ENCODE data around the gene TRIM46. TPM values are rescaled to one million over a fixed set of nuclear protein-coding genes. Genes with fewer than 3 reads are reported as not detected.
A peak's percentile ranks its signal among the peaks of the same experiment; 100 is the strongest.
"Not testable (repeated sequence)": the region's sequence is repeated elsewhere in the genome, so short reads cannot be mapped to it uniquely, and the experiment has no call there.

The TRIM46 gene
- total RNA-seq, 4 donors from 2014 or later = 0.17 to 1.2 (median 0.62) TPM; not detected in 1

GRCh38 chr1:155208541-155209311 lies 35.1 kb downstream of the TRIM46 start, which contains the start of gene MTX1:
MTX1 (plus strand) TSS chr1:155208695; CDS start chr1:155208805, 110 bp downstream.
- WGBS, 2 donors = 0% methylated on average over 15 to 62 of the region's 64 CpGs
- intact Hi-C loops (cut with DNase I; ENCODE audit: low total_unique reads) = no loop called here

GRCh38 chr1:155209312-155209721 lies 35.7 kb downstream of the TRIM46 start:
- intact Hi-C loops (cut with DNase I; ENCODE audit: low total_unique reads) = no loop called here
- no peak for DNase-seq (ENCODE audit: low spot score in 2 of 2)
- peak overlapping the region; percentile 87 for H3K4me3 ChIP-seq (ENCODE audit: low read depth, poor library complexity, severe bottlenecking)

More at GRCh38 chr1:155208541-155209311, 35.1 kb downstream of the TRIM46 start, which contains the start of gene MTX1:
- peak within 1 kb of the TSS; percentile 87 for H3K4me3 ChIP-seq (ENCODE audit: low read depth, poor library complexity, severe bottlenecking)
- no peak for TF ChIP-seq POLR2A (IDR thresholded peaks at IDR 0.05)
- no peak for TF ChIP-seq CTCF (IDR thresholded peaks at IDR 0.05)
- peak; percentile 87 to 98 for DNase-seq (ENCODE audit: low spot score in 2 of 2)

GRCh38 chr1:155210314-155211104 lies 36.9 kb downstream of the TRIM46 start:
- 78 to 95% methylated on average over 4 of the region's 4 CpGs for WGBS, 2 donors
- TF ChIP-seq POLR2A (IDR thresholded peaks at IDR 0.05) (no peak), CTCF (IDR thresholded peaks at IDR 0.05) (no peak)
- intact Hi-C loops (cut with DNase I; ENCODE audit: low total_unique reads) = no loop called here
- H3K4me3 ChIP-seq (ENCODE audit: low read depth, poor library complexity, severe bottlenecking) = no peak overlapping the region
- DNase-seq (ENCODE audit: low spot score in 2 of 2) = no peak

More at GRCh38 chr1:155209312-155209721, 35.7 kb downstream of the TRIM46 start:
- TF ChIP-seq POLR2A (IDR thresholded peaks at IDR 0.05) = no peak
- no peak for TF ChIP-seq CTCF (IDR thresholded peaks at IDR 0.05)
- 3 to 4% methylated on average over 8 to 13 of the region's 13 CpGs for WGBS, 2 donors

GRCh38 chr1:155211381-155212050 lies 37.9 kb downstream of the TRIM46 start:
- intact Hi-C loops (cut with DNase I; ENCODE audit: low total_unique reads); DNase-seq (ENCODE audit: low spot score in 2 of 2); H3K4me3 ChIP-seq (ENCODE audit: low read depth, poor library complexity, severe bottlenecking): not testable (repeated sequence)
- WGBS, 2 donors = 62 to 65% methylated on average over 13 of the region's 13 CpGs

DNA sequence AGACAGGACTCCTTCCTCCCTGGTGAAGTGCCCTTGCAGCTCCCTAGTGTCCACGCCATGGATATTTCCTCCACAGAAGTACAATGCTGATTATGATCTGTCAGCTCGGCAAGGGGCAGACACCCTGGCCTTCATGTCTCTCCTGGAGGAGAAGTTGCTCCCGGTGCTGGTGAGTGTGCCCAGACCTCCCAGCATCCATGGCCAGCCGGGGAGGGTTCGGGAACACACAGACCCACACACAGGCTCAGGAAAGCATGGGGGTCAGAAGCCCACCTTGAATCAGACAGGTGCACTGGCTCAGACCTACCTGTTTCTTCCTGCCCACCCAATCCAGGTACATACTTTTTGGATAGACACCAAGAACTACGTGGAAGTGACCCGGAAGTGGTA lies 38.4 kb downstream of the TRIM46 start:
- WGBS, 2 donors = 76 to 83% methylated on average over 3 to 5 of the region's 7 CpGs
- intact Hi-C loops (cut with DNase I; ENCODE audit: low total_unique reads); H3K4me3 ChIP-seq (ENCODE audit: low read depth, poor library complexity, severe bottlenecking); DNase-seq (ENCODE audit: low spot score in 2 of 2): not testable (repeated sequence)

GRCh38 chr1:155214702-155215101 lies 41.1 kb downstream of the TRIM46 start:
- intact Hi-C loops (cut with DNase I; ENCODE audit: low total_unique reads); H3K4me3 ChIP-seq (ENCODE audit: low read depth, poor library complexity, severe bottlenecking); DNase-seq (ENCODE audit: low spot score in 2 of 2): not testable (repeated sequence)
- WGBS, 2 donors = 53 to 76% methylated on average over 7 to 10 of the region's 10 CpGs

All from lower leg skin (tissue), 4 donors.